HG03064 (cell line): ENCODE results near the gene AUTS2.
A peak's percentile ranks its signal among the peaks of the same experiment; 100 is the strongest.

Experiments used
- ATAC-seq: cut with Tn5 transposase; IDR thresholded peaks from one replicate; pipeline ENCODE4 v1.9.1; 2021; ENCODE audit warnings: low read depth; ENCODE audit not compliant: unreplicated experiment

The AUTS2 gene

DNA sequence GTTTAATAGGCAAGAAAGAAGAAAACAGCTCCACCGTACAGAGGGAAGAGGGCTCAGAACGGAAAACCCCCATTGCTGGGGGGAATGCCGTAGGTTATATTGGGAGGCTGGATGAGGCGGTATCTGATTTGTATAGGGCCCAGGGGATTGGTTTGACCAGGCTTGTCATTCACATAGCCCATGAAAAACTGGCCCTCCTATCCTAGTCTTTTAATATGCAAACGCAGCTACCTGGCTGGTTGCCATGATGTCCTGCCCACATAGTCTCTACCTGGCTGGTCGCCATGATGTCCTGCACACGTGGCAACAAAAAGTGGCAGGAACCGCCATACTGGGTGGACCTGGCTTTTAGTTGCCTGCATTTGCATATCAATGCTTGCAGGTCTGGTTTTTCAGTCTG is 84.7 kb downstream of the AUTS2 start:
- no peak for ATAC-seq

DNA sequence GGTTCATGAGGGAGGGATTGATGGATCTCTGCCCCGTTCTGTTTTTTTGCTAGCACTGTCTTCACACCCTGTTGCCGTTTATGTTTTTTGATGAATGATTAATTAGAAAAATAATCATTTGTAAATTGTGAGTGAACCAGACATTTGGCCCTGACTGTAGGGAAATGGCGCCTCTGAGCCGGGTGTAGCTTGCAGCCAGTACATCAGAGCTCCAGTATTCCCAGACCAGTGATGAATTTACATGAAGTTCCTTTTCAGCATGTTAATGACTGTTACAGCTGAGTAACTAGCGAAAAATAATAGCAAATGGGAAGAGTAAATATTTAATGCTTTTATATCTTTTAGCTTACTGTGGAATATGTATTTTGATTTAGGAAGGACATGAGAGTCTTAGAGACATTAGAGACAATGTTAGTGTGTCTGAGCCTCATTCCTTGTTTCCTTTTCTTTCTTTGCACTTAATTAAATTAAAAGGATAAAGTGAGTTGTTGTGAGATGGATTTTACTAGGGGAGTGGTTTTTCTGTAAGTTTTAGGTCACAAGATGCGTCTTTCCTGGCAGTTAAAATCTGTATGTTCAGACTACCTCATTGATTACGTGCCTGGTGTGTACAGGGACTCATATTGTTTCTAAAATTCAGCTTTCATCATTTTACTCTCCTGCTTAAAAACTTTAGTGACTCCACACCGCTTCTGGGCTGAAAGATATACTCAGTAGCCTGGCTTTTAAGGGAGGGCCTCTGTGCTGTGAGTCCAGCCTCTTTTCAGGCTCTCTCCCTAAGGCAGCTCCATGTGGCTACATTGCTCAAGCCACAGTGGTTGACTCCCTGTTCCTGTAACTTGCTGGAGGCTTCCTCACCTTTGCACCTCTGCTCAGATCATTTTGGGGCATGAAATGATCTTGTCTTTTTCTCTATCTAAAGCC is 86.4 kb downstream of the AUTS2 start:
- ATAC-seq, result no peak

DNA sequence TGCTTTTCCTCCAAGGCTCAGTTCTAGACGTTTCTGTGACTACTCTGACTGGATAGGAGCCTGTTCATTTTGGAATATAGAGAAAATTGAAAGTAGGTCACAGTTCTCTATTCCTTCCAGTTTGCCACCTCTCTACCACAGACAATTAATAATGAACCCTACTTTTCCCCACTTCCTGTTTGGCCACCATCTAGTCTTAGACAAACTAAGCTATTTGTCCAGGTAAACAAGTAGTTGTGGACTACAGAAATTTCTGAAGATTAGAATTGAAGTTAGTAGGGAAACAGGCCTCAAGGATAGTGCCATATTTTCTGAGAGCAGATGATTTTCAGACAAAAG is 87.0 kb downstream of the AUTS2 start:
- ATAC-seq, result no peak

DNA sequence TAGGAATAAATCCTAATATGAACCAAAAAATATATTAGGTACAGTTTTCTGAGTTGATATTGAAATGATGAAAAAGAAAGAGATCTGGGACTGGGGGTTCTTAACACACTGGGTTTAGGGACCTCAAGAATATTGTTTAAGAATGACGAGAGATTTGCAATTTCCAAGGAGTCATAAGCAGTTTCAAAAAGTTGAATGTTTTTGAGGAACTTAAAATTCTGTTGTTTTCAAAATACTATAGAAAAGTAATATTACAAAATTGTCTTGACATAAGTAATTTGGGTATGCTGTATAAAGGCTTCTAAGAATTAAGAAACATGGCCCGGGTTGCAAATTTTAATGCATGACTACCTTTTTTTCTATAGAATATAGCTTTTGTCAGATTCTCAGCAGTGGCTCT is 88.1 kb downstream of the AUTS2 start:
- no peak for ATAC-seq

DNA sequence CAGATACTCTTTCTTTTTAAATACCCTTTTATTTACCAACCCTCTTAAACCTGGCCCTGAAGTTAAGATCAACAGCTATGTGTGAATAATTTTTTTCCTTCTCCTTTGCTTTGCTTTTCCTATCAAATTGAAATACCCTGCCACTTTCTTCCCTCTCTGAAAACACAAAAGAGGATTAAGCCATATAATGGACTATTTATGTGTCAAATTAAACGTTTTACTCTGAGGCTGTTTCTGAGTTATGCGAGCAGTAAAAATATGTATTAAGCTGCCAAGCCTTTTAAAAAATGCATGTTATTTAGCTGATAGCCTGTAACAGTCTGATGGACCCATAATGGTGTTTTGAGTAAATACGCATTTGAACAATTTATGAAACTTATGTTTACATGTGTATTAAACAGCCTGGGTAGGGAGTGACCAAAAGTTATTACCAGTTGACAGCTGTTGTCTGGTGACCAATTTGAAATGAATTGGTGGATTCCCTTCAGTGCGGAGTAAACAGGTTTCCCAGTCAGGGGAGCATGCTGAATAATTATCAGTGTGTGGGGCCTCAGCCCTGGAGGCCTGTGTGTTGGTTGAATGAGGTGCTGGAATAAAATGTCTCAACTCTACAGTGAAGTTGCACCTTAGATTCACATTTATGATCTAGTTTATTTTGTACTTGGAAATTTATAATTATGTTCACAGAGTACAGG is 89.6 kb downstream of the AUTS2 start:
- no peak for ATAC-seq

DNA sequence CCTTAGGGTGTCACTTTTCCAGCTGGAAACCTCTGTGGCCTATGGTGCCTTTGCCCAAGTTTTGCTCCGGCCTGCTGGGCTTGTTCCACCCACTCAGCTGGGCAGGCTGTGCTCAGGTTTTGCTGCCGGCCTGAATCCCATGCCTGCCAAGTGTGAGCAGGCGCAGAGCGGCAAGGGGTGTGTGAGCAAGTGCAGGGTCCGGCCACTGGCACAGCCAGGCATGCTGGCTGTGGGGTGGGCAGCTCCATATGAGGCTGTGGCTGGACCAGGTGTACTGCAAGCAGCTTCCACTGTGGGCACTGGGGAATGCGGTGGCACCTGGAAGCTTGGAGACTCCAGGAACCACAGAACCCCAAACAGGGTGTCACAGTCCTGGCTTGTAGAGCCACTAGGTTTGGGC is 92.1 kb downstream of the AUTS2 start:
- no peak for ATAC-seq

DNA sequence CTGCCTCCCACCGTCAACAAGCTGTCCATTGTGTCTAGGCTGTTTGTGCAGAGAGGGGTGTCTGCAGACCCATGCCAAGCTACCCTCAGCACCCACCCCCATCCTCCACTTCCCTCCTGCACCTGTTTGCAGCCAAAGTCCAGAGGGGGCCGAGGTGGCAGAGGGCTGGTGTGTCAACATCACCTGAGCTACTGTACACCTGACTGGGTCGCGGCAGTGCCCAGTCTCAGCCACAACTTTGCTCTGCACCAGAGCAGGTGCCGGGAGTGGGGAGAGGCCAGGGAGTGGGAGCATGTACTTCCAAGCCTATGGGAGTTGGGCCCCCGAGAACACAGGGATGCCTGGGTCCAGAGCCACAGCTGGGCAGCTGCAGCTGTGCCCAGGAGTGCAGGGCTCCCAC is 93.1 kb downstream of the AUTS2 start:
- no peak for ATAC-seq

DNA sequence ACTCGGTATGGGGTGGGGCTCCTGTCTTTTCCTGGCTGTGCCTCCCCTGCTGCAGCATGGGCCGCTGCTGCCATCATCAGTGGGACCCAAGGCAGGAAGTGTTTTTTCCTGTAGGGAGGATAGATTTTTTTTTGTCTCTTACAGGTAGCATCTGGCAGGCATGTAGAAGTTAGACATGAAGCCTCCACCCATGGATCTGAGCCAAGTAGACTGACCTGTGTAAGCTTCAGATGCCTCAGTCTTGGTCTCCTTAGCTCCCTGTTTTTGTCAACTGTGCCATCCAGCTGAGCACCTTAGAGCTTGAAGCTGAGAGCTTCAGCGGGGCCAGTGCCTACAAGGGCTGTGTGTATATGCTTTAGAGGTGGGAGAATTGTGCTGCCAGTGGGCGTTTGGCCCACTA is 93.5 kb downstream of the AUTS2 start:
- no peak for ATAC-seq

DNA sequence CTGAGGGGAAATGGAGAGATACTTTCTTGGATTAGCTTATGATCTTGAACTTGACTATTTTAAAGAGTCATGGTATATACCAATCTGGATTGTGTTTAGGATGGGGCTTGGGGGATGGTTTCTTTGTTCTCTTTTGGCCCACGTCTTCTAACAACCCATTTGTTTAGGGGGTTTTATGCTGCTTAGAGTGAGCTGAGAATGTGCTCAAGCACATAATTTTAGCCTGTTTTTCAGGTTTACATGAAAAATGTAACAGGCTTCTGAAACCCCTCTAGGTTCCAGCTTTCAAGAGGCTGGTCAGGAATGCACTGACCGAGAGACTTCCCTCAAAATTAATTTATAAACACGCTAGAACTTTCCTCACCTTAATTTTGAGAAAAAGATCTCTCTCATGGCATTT is 94.3 kb downstream of the AUTS2 start:
- no peak for ATAC-seq

DNA sequence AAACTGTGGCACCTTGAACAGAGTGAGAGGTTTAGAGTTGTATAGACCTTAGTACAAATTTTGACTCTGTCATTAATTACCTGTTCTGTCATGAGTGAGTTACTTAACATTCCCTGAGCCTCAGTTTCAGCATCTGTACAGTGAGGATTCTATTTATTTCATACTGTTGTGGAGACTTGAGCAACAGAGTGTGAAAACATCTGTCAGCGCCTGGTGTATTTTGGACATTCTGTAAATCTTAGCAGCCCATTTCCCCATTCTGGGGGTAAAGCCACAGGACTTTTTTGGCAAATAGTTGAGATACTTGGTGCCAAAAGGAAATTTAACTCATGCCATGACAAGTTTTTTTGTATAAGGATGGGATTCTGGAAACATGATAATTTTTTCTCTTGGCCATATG is 94.8 kb downstream of the AUTS2 start:
- ATAC-seq, result peak; percentile 27

DNA sequence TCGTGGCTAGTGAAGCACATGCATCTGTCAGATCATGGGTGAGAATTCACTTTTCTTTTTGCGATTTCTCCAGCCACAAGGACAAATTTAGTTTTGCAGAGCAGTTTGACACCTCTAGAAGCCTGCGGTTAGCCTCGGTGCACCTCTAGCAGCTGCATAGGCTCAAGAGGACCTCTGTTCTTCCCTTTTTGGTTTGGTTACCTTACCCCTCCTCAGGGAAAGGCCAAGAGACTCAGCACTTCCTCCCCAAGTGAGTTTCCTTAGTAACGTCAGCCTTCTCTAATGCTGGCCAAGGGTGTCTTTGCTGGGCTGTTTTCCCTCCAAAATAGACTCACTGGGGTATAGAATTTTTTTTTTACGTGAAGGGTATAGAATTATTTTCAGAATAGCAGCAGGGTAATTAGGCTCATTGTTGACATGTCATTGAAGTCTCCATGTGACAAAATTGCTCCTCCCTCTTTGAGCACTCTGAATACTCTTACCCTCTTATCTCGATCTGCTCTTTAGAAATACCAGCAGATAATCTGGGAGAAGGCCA is 97.8 kb downstream of the AUTS2 start:
- ATAC-seq, result peak; percentile 81

DNA sequence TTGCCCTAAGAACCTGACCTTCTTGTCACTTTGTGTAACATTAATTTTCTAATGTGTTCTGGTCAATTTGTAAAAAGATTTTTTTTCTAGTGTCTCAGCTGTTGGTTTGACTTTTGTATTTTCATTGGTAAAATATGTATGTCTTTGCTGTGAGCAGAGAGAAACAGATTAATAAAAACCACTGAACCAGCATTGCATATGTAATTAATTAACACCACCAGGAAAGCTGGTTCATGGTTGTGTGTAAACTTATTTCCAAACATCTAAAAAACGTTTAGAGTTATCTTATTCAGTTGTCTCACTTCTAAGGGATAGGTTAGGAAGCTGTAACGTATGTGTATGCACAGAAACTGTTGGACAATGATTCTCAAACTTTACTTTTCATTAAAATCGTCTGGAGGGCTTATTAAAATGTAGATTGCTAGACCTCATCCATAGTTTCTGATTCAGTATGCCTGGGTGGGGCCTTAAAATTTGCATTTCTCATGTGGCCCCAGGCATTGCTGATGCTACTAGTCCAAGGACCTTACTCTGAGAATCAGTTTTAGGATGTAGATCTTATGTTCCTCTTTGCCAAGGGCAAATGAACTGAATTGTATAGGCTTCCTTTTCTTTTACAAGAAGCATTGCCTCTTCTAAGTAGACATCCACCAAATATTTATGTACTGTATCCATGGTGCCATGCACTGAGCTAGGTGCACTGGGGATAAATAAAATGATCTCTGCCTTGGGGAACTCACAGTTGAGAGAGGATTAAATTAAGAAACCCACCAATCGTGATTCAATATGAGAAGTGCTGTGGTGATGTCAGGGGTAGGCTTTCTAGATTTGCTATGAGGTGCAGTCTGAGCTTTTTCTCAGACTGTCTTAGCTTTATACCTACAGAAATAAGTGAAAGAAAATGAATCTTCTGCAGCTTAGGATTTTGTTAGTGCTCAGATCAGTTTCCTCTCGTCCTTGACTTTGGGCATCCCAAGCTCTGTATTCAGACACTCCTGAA is 98.7 kb downstream of the AUTS2 start:
- ATAC-seq, result no peak

DNA sequence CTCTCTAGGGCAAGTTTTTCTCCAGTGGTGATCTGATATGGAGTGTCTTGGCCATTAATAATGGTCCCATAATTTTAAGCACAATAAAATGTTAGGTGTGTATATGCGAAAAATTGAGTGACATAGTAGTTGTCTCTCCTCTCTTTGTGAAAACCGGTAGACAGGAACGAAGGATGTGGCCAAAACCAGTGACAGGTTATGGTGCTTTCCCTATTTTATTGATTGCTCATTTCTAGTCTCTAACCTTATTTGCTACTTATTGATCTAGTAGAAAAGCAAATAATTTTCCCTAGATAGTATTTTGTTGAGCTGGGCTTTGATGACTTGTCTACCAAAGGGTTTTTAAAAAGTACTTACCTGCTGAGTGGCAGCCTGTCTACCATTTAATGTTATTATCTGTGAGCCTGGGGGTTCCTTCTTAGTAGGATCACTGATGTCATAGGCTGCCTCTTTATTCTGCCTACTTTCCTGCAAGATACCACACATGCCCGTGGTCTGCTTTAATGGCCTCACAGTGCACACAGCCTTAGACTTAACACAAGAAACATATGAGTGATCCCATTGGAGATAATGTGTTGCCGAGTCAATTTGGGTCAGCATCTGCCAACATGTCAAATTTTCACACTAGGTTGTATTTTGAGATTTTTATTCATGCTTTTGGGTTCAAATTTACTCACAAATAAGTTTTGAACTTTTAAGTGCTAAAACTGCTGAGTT is 100.0 kb downstream of the AUTS2 start:
- no peak for ATAC-seq

DNA sequence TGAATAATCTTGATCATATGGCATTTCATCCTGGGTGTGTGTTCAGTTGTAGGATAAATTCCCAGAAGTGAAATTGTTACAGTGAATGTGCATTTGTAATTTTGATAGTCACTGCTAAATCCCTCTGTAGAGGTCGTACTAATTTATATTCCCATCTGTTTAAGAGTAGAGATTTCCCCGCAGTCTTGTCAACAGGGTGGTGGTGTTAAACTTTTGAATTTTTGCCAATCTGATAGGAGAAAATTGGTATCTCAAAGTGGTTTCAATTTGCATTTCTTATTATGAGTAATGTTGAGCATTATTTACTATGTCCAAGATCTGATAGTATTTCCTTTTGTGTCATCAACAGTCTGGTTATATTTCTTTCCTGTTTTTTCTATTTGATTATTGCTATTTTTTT is 101.7 kb downstream of the AUTS2 start:
- no peak for ATAC-seq

DNA sequence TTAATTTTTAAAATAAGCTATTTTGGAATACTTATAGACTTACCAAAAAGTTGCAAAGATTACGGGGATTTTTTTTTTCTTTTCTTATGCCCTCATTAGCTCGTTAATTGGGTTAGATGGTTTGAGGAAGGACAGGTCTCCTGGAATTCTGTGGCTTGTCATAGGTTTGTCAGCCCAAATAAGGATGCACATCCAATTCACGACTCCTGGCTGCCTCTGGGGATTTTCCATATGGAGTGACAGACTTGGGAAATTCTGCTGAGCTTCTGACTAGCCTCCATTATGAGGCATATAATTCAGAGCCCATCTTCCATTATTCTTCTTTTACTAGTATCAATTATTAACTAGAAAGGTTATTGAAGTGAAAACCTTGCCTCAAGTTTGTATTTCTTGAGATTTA is 102.1 kb downstream of the AUTS2 start:
- no peak for ATAC-seq

DNA sequence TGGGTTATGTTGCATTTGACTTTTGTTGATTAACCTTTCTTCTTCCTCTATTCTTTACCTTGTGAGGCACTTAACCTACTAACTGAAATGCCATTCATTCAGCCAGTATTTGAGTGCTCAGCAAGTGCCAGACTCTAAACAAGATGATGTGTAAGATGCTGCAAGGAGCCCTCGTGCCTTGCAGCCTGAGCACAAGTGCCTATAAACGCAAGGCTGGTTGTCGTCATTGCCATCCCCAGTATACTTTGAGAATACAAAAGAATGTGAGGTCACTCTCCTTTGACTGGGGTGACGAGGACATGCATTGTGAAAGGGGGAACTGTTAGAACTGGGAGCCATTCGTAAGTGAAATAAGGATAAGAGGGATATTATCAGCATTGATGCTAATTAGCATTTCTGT is 103.0 kb downstream of the AUTS2 start:
- no peak for ATAC-seq

DNA sequence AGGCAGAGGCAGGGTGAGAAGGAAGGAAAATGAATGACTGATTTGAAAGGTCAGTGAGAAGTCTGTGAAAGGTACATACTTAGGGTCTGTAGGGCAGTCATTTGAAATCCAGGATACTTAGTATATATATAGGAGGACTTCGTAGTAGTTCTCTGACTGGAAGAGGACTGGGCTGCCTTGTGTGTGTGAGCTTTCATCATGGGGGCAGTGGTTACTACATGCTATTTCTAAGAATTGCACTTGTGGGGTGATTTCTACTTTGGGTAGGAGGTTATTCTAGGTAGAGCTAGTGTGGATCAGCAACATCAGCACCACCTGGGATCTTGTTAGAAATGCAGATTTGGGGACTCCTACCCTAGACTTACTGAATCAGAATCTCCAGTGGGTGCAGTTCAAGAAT is 104.1 kb downstream of the AUTS2 start:
- ATAC-seq, result no peak

DNA sequence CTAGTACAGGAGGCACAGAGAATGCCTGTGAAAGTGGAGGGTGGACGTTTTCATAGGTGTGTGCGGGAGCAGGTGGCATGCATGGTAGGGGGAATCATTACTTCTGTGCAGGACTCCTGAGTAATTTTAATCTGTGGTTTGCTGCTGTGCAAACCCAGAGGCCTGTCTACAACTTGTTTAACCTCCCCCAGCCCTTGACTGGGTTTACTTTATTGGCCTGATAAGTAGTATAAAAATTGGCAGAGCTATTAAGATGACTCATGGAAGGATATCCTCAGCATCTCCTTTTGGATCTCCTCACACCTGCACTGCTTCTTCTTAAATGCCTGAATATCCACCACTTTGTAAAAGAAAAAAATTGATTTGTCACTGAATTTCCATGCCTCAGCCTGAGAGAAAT is 104.8 kb downstream of the AUTS2 start:
- no peak for ATAC-seq

DNA sequence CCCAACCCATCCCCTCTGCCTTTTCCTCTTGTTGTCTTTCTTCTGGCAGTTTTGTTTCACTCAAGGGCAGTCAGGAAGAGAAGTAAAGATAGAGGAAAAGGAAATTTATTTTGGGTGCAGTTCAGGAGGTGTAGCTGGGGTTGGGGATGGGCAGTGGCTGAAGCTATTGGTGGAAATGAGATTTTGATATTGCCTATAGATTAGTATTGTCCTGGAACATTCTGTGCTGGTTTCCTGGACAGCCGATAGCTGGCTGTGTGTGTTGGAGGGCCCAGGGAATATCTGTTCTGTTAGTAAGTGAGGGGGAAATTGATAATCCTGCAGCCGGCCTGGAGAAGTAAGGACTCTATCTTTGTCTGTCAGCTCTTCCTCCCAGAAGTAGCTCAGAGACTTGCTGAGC is 107.8 kb downstream of the AUTS2 start:
- no peak for ATAC-seq

DNA sequence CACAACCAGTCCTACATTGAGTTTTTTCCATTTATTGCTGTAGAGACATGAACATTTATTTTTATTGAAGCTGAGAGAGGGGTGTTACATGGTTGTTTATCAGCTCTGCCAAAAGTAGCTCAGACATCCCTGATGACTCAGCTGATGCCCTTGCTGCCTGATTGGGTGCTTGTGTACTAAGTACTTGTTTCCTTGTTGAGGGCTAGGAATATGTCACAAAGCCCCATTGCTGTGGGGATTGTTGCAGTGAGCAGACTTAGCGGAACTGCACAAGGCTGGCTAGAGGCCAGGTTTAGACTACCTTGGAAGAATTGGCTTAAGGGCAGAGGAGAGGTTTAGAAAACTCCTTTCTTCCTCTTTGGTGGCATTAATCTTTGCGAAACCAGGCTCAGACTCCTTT is 110.6 kb downstream of the AUTS2 start:
- no peak for ATAC-seq
